ENCODE data around the gene DSCAML1. TPM values are rescaled to one million over a fixed set of nuclear protein-coding genes. Genes with fewer than 3 reads are reported as not detected.

Gene DSCAML1
- polyA plus RNA-seq, 2 donors: 0.04 TPM

DNA sequence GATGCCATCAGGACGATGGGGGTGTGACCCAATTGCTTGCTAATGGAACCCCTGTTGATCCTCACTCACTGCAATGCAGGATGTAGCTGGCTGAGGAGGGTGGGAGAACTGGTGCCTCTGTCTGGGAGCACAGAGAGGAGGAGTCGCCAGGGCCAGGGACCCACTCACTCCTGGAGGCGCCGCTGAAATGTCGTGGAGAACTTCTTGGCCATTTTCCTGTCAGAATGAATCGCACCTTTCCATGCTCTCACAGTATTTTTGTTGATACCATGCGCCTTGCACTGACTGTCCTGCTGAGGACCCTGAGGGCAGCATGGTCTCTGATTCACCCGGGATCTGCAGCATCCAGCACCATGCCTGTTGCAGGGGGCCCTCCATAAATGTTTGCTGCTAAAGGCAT, 211.4 kb downstream of the DSCAML1 start:
- H3K36me3 ChIP-seq (ENCODE audit: control insufficient read depth in 2 of 2, insufficient read depth in 2 of 2, low read length in 1 of 2): no peaks in the 10 kb centered on the region
- H3K27ac ChIP-seq (ENCODE audit: low read depth in 2 of 2, low read length in 1 of 2): no peak overlapping the region
- H3K27me3 ChIP-seq (ENCODE audit: control insufficient read depth in 1 of 2, insufficient read depth in 2 of 2, low read length in 2 of 2): no peaks in the 10 kb centered on the region
- no peak overlapping the region for H3K4me3 ChIP-seq (ENCODE audit: low read depth in 1 of 2, low read length in 2 of 2)
- 82 to 83% methylated on average over 8 of the region's 8 CpGs for WGBS, 2 donors
- no peaks in the 10 kb centered on the region for H3K4me1 ChIP-seq (ENCODE audit: control insufficient read depth in 2 of 2, insufficient read depth in 2 of 2, low read length in 1 of 2)
- H3K9me3 ChIP-seq (ENCODE audit: control insufficient read depth in 2 of 2, insufficient read depth in 1 of 2, low read depth in 1 of 2, low read length in 1 of 2): no peaks in the 10 kb centered on the region

DNA sequence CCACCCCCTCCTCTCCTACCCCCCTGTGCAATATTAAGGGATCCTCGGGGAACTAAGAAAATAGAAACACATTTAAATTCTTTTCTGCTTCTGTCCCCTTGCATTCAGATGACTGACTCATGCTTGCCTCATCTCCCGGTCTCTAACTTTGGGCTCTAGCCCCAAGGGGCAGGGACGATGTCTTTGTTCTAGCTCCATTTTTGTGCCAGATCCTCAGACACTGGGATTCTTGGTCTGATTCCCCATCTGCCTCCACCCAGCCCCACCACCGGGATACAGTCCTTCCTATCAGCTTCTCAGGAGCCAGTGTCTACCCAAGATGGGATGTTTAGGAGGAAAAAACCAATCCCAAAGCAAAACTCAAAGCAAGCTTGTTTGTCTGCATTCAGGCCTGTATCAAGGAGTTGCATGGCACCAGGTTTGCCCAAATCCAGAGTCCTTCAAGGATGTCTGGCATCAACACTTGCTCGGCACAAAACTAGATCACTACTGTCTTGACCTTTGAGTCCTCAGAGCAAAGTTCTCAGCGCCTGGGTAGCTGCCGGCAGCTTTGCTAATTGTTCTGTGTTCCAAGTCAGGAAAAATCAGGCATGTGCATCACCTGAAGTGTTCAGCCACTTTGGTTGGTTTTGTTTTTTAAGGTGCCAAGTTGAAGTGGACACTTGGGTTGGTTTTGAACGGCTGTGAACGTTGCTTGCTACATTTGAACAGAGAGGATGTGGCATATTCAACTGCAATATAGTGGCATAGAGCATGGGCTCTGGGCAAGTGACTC, 212.8 kb downstream of the DSCAML1 start:
- 64 to 70% methylated on average over 9 of the region's 9 CpGs for WGBS, 2 donors

GRCh38 chr11:117583063-117583801, 213.8 kb downstream of the DSCAML1 start:
- Histone ChIP-seq H3K27me3 (ENCODE audit: control insufficient read depth in 1 of 2, insufficient read depth in 2 of 2, low read length in 2 of 2) (no peaks in the 10 kb centered on the region), H3K4me1 (ENCODE audit: control insufficient read depth in 2 of 2, insufficient read depth in 2 of 2, low read length in 1 of 2) (no peaks in the 10 kb centered on the region), H3K4me3 (ENCODE audit: low read depth in 1 of 2, low read length in 2 of 2) (no peak overlapping the region), H3K27ac (ENCODE audit: low read depth in 2 of 2, low read length in 1 of 2) (no peak overlapping the region), H3K9me3 (ENCODE audit: control insufficient read depth in 2 of 2, insufficient read depth in 1 of 2, low read depth in 1 of 2, low read length in 1 of 2) (no peaks in the 10 kb centered on the region), H3K36me3 (ENCODE audit: control insufficient read depth in 2 of 2, insufficient read depth in 2 of 2, low read length in 1 of 2) (no peaks in the 10 kb centered on the region)
- WGBS, 2 donors: 43 to 47% methylated on average over 15 of the region's 15 CpGs

More for the DNA sequence above, 212.8 kb downstream of the DSCAML1 start:
- Histone ChIP-seq H3K27ac (ENCODE audit: low read depth in 2 of 2, low read length in 1 of 2) (no peak overlapping the region), H3K4me3 (ENCODE audit: low read depth in 1 of 2, low read length in 2 of 2) (no peak overlapping the region), H3K4me1 (ENCODE audit: control insufficient read depth in 2 of 2, insufficient read depth in 2 of 2, low read length in 1 of 2) (no peaks in the 10 kb centered on the region), H3K27me3 (ENCODE audit: control insufficient read depth in 1 of 2, insufficient read depth in 2 of 2, low read length in 2 of 2) (no peaks in the 10 kb centered on the region), H3K9me3 (ENCODE audit: control insufficient read depth in 2 of 2, insufficient read depth in 1 of 2, low read depth in 1 of 2, low read length in 1 of 2) (no peaks in the 10 kb centered on the region), H3K36me3 (ENCODE audit: control insufficient read depth in 2 of 2, insufficient read depth in 2 of 2, low read length in 1 of 2) (no peaks in the 10 kb centered on the region)

DNA sequence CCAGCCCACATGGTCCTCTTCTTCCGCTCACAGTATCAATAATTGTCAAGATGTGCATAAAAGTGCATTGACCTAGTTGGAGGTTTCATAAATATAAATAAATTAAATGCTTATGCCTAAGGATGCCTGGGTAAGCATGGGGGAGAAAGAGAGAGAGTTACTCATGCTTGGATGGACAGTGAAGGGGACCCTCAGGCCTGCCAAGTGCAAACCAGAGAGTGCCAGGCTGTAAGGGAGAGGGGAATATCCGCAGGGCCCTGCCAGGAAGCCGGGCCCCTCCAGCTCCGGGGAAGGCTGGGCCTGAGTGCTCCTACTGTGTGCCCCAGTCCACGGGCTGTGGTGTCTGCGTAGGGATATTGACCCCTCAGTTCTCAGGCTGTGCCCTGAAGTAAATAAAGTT, 214.6 kb downstream of the DSCAML1 start:
- H3K27me3 ChIP-seq (ENCODE audit: control insufficient read depth in 1 of 2, insufficient read depth in 2 of 2, low read length in 2 of 2): no peaks in the 10 kb centered on the region
- no peaks in the 10 kb centered on the region for H3K9me3 ChIP-seq (ENCODE audit: control insufficient read depth in 2 of 2, insufficient read depth in 1 of 2, low read depth in 1 of 2, low read length in 1 of 2)
- H3K4me1 ChIP-seq (ENCODE audit: control insufficient read depth in 2 of 2, insufficient read depth in 2 of 2, low read length in 1 of 2): no peaks in the 10 kb centered on the region
- 84 to 86% methylated on average over 6 of the region's 6 CpGs for WGBS, 2 donors
- H3K27ac ChIP-seq (ENCODE audit: low read depth in 2 of 2, low read length in 1 of 2): no peak overlapping the region
- no peaks in the 10 kb centered on the region for H3K36me3 ChIP-seq (ENCODE audit: control insufficient read depth in 2 of 2, insufficient read depth in 2 of 2, low read length in 1 of 2)
- no peak overlapping the region for H3K4me3 ChIP-seq (ENCODE audit: low read depth in 1 of 2, low read length in 2 of 2)

- H3K27ac ChIP-seq (ENCODE audit: low read depth in 2 of 2, low read length in 1 of 2): no peak overlapping the region
- H3K4me3 ChIP-seq (ENCODE audit: low read depth in 1 of 2, low read length in 2 of 2): no peak overlapping the region
- no peaks in the 10 kb centered on the region for H3K4me1 ChIP-seq (ENCODE audit: control insufficient read depth in 2 of 2, insufficient read depth in 2 of 2, low read length in 1 of 2)
- no peaks in the 10 kb centered on the region for H3K36me3 ChIP-seq (ENCODE audit: control insufficient read depth in 2 of 2, insufficient read depth in 2 of 2, low read length in 1 of 2)
- 65 to 68% methylated on average over 6 of the region's 6 CpGs for WGBS, 2 donors
- no peaks in the 10 kb centered on the region for H3K27me3 ChIP-seq (ENCODE audit: control insufficient read depth in 1 of 2, insufficient read depth in 2 of 2, low read length in 2 of 2)
- H3K9me3 ChIP-seq (ENCODE audit: control insufficient read depth in 2 of 2, insufficient read depth in 1 of 2, low read depth in 1 of 2, low read length in 1 of 2): no peaks in the 10 kb centered on the region
These were observed 216.2 kb downstream of the DSCAML1 start for GRCh38 chr11:117580866-117581265.

DNA sequence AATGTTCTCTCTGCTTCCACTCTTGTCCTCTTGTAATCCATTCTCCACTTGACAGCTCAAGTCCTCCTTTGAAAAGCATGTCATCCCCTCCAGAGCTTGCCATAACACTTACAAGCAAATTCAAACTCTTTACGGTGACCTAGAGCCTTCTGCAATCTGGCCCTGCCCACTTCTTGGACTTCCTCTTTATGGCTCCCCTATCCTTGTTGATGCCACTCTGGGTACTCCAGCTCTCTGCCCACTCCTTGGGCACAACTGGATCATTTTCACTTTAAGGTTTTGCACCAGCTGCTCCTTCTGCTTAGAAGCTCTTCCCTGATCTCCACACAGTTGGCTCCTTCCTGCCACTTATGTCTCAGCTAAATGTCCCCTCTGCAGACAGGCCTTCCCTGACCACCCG, 217.9 kb downstream of the DSCAML1 start:
- 78 to 82% methylated on average over 2 of the region's 2 CpGs for WGBS, 2 donors
- Histone ChIP-seq H3K36me3 (ENCODE audit: control insufficient read depth in 2 of 2, insufficient read depth in 2 of 2, low read length in 1 of 2) (no peaks in the 10 kb centered on the region), H3K4me3 (ENCODE audit: low read depth in 1 of 2, low read length in 2 of 2) (no peak overlapping the region), H3K27ac (ENCODE audit: low read depth in 2 of 2, low read length in 1 of 2) (no peak overlapping the region), H3K4me1 (ENCODE audit: control insufficient read depth in 2 of 2, insufficient read depth in 2 of 2, low read length in 1 of 2) (no peaks in the 10 kb centered on the region), H3K27me3 (ENCODE audit: control insufficient read depth in 1 of 2, insufficient read depth in 2 of 2, low read length in 2 of 2) (no peaks in the 10 kb centered on the region), H3K9me3 (ENCODE audit: control insufficient read depth in 2 of 2, insufficient read depth in 1 of 2, low read depth in 1 of 2, low read length in 1 of 2) (no peaks in the 10 kb centered on the region)

- Histone ChIP-seq H3K4me3 (ENCODE audit: low read depth in 1 of 2, low read length in 2 of 2) (no peak overlapping the region), H3K27me3 (ENCODE audit: control insufficient read depth in 1 of 2, insufficient read depth in 2 of 2, low read length in 2 of 2) (no peaks in the 10 kb centered on the region)
- 85 to 88% methylated on average over 4 of the region's 4 CpGs for WGBS, 2 donors
These were observed 221.2 kb downstream of the DSCAML1 start for GRCh38 chr11:117575856-117576255.

GRCh38 chr11:117574551-117574950, 222.5 kb downstream of the DSCAML1 start:
- Histone ChIP-seq H3K9me3 (ENCODE audit: control insufficient read depth in 2 of 2, insufficient read depth in 1 of 2, low read depth in 1 of 2, low read length in 1 of 2) (peaks cover 0 to under 1% of the 10 kb centered on the region in 2 donors), H3K4me1 (ENCODE audit: control insufficient read depth in 2 of 2, insufficient read depth in 2 of 2, low read length in 1 of 2) (no peaks in the 10 kb centered on the region), H3K36me3 (ENCODE audit: control insufficient read depth in 2 of 2, insufficient read depth in 2 of 2, low read length in 1 of 2) (no peaks in the 10 kb centered on the region), H3K4me3 (ENCODE audit: low read depth in 1 of 2, low read length in 2 of 2) (no peak overlapping the region), H3K27ac (ENCODE audit: low read depth in 2 of 2, low read length in 1 of 2) (no peak overlapping the region), H3K27me3 (ENCODE audit: control insufficient read depth in 1 of 2, insufficient read depth in 2 of 2, low read length in 2 of 2) (no peaks in the 10 kb centered on the region)
- 89 to 94% methylated on average over 3 of the region's 3 CpGs for WGBS, 2 donors

More at GRCh38 chr11:117575856-117576255, 221.2 kb downstream of the DSCAML1 start:
- Histone ChIP-seq H3K4me1 (ENCODE audit: control insufficient read depth in 2 of 2, insufficient read depth in 2 of 2, low read length in 1 of 2) (no peaks in the 10 kb centered on the region), H3K27ac (ENCODE audit: low read depth in 2 of 2, low read length in 1 of 2) (no peak overlapping the region), H3K36me3 (ENCODE audit: control insufficient read depth in 2 of 2, insufficient read depth in 2 of 2, low read length in 1 of 2) (no peaks in the 10 kb centered on the region), H3K9me3 (ENCODE audit: control insufficient read depth in 2 of 2, insufficient read depth in 1 of 2, low read depth in 1 of 2, low read length in 1 of 2) (no peaks in the 10 kb centered on the region)

- Histone ChIP-seq H3K9me3 (ENCODE audit: control insufficient read depth in 2 of 2, insufficient read depth in 1 of 2, low read depth in 1 of 2, low read length in 1 of 2) (peaks cover 0 to 2% of the 10 kb centered on the region in 2 donors), H3K4me3 (ENCODE audit: low read depth in 1 of 2, low read length in 2 of 2) (no peak overlapping the region), H3K27ac (ENCODE audit: low read depth in 2 of 2, low read length in 1 of 2) (no peak overlapping the region), H3K4me1 (ENCODE audit: control insufficient read depth in 2 of 2, insufficient read depth in 2 of 2, low read length in 1 of 2) (no peaks in the 10 kb centered on the region), H3K27me3 (ENCODE audit: control insufficient read depth in 1 of 2, insufficient read depth in 2 of 2, low read length in 2 of 2) (no peaks in the 10 kb centered on the region), H3K36me3 (ENCODE audit: control insufficient read depth in 2 of 2, insufficient read depth in 2 of 2, low read length in 1 of 2) (no peaks in the 10 kb centered on the region)
- 85 to 88% methylated on average over 8 of the region's 8 CpGs for WGBS, 2 donors
These were observed 223.7 kb downstream of the DSCAML1 start for GRCh38 chr11:117573326-117573725.

Measured in esophagus (tissue), 2 donors.